Spleen (tissue), 10 donors: ENCODE results near the gene ANP32D. TPM values are rescaled to one million over a fixed set of nuclear protein-coding genes. Genes with fewer than 3 reads are reported as not detected.

Source experiments
- polyA plus RNA-seq, 3 donors: library from polyadenylated mRNA; stranded (reverse); fragments of 200-250 nt; gene quantifications; one replicate each; pipeline ENCODE4 v1.2.1, GENCODE V29; 2013
- total RNA-seq, 7 donors: library from RNA; depleted of rRNA in 3 of 7; stranded (reverse); fragments of >200 nt in 3 of 7; fragmentation: NEBNext Ultra II Directional in 4 of 7; extraction: Animal tissue kit (Norgen Biotek cat#: 25700) in 4 of 7; gene quantifications; one replicate each; pipeline versions ENCODE4 v1.1.0 to v1.2.1, GENCODE V29; 2016 to 2021
- donor health status: healthy with polysubstance abuse.
- donor health status: DM: no; HTN: no; CAD: no; lungs with moderate emphysema.
- donor health status: DM: no; HTN: no; CAD: no.
- donor health status: Bipolar disorder and iron deficiency.
- donor health status: healthy.
- donor health status: DM: no; HTN: no; CAD: no.
- donor health status: DM: yes; HTN: yes; CAD: no.

Gene ANP32D
- total and polyA plus RNA-seq, 10 donors: 0.52 TPM; not detected in 9

Other genes with a start within 250 kb of the ANP32D start
- gene ZNF641, start 121.6 kb upstream of the ANP32D start, total RNA-seq: 10 to 100 TPM; 21.9 to 67.7 (median 37.0) TPM
- gene ZNF641, start 121.6 kb upstream of the ANP32D start, polyA plus RNA-seq: 1 to 10 TPM; 3.3 to 6.1 (median 3.9) TPM
- not detected for gene C12orf54, start 9.9 kb downstream of the ANP32D start, total RNA-seq
- gene C12orf54, start 9.9 kb downstream of the ANP32D start, polyA plus RNA-seq: under 1 TPM in 2 of 3 donors, not detected in 1; 0.38 to 0.61 TPM
- gene OR8S1, start 53.1 kb downstream of the ANP32D start, total RNA-seq: not detected
- gene OR8S1, start 53.1 kb downstream of the ANP32D start, polyA plus RNA-seq: not detected
- gene LALBA, start 97.5 kb downstream of the ANP32D start, total RNA-seq: not detected
- not detected for gene LALBA, start 97.5 kb downstream of the ANP32D start, polyA plus RNA-seq
- gene KANSL2, start 209.7 kb downstream of the ANP32D start, total RNA-seq: 10 to 100 TPM; 28.4 to 50.7 (median 31.6) TPM
- 10 to 100 TPM; 38.3 to 48.4 (median 43.3) TPM for gene KANSL2, start 209.7 kb downstream of the ANP32D start, polyA plus RNA-seq
- 10 to 100 TPM; 30.3 to 53.4 (median 40.9) TPM for gene CCNT1, start 244.1 kb downstream of the ANP32D start, total RNA-seq
- 1 to 10 TPM; 4.0 to 5.7 (median 4.8) TPM for gene CCNT1, start 244.1 kb downstream of the ANP32D start, polyA plus RNA-seq